ENCODE measurements around the gene UFD1. TPM values are rescaled to one million over a fixed set of nuclear protein-coding genes. Genes with fewer than 3 reads are reported as not detected.

UFD1 gene
- total and polyA plus RNA-seq, 7 experiments from 2014 or later, result 46.8 to 87.8 (median 71.8) TPM

GRCh38 chr22:19422440-19423301, 56.3 kb downstream of the UFD1 start:
- no peaks in the 10 kb centered on the region for H3K36me3 ChIP-seq (ENCODE audit: control insufficient read depth in 2 of 3, insufficient read depth in 3 of 3, low read length in 3 of 3)
- no peaks in the 10 kb centered on the region for H3K9me3 ChIP-seq (ENCODE audit: control insufficient read depth in 2 of 3, low read length in 3 of 3)
- intact Hi-C loops (cut with micrococcal nuclease), result no loop called here
- no peaks in the 10 kb centered on the region for H3K27me3 ChIP-seq (ENCODE audit: control insufficient read depth in 2 of 2, insufficient read depth in 2 of 2, low read length in 2 of 2)
- H3K36me3 Mint-ChIP-seq, result peaks cover 0 to 17% (median 0%) of the 10 kb centered on the region in 5 donors
- ATAC-seq (no peak), DNase-seq (no peak)
- no peaks in the 10 kb centered on the region for H3K27me3 Mint-ChIP-seq
- H3K27ac ChIP-seq (ENCODE audit: low read depth, low read length), result peak overlapping the region; percentile 27
- no peaks in the 10 kb centered on the region for H3K9me3 Mint-ChIP-seq
- ChIA-PET CTCF (interaction anchor here (0.7 to 0.9 kb wide), 2 partner anchors 29 to 1363 kb away, joined by 3 to 4 read pairs; no protein-coding TSS in a partner anchor), POLR2A (interaction anchor here (0.7 to 3.2 kb wide), 1 partner anchor 9 kb away, joined by 3 to 11 read pairs; the partner anchor contains the start of genes HIRA and MRPL40)
- peaks cover 53 to 93% (median 87%) of the 10 kb centered on the region in 7 donors for H3K4me1 Mint-ChIP-seq
- H3K4me3 Mint-ChIP-seq, result peak overlapping the region in 8 of 10 donors; percentile 1 to 56 (median 14)
- no peak overlapping the region for H3K4me3 ChIP-seq (ENCODE audit: low read length)
- H3K27ac Mint-ChIP-seq, result peak overlapping the region; percentile 16 to 93 (median 71)
- peaks cover 27 to 45% of the 10 kb centered on the region in 2 donors for H3K4me1 ChIP-seq (ENCODE audit: control insufficient read depth in 2 of 2, insufficient read depth in 2 of 2, low read length in 2 of 2)

GRCh38 chr22:19420321-19420720, 58.7 kb downstream of the UFD1 start:
- CTCF ChIA-PET, result no interaction called here
- peak overlapping the region; percentile 61 for H3K27ac ChIP-seq (ENCODE audit: low read depth, low read length)
- H3K4me1 Mint-ChIP-seq, result peaks cover 39 to 82% (median 74%) of the 10 kb centered on the region in 7 donors
- no peaks in the 10 kb centered on the region for H3K9me3 Mint-ChIP-seq
- peak overlapping the region; percentile 81 to 95 (median 91) for H3K27ac Mint-ChIP-seq
- H3K27me3 Mint-ChIP-seq, result no peaks in the 10 kb centered on the region
- no peaks in the 10 kb centered on the region for H3K27me3 ChIP-seq (ENCODE audit: control insufficient read depth in 2 of 2, insufficient read depth in 2 of 2, low read length in 2 of 2)
- H3K36me3 ChIP-seq (ENCODE audit: control insufficient read depth in 2 of 3, insufficient read depth in 3 of 3, low read length in 3 of 3), result no peaks in the 10 kb centered on the region
- no peak for DNase-seq
- H3K4me3 ChIP-seq (ENCODE audit: low read length), result no peak overlapping the region
- H3K4me1 ChIP-seq (ENCODE audit: control insufficient read depth in 2 of 2, insufficient read depth in 2 of 2, low read length in 2 of 2), result peaks cover 27 to 45% of the 10 kb centered on the region in 2 donors
- POLR2A ChIA-PET, result interaction anchor here (0.6 to 3.2 kb wide), 5 partner anchors 12 to 124 kb away, joined by 4 to 11 read pairs (median 4); partner anchors contain the start of genes CDC45, HIRA and MRPL40
- no peaks in the 10 kb centered on the region for H3K9me3 ChIP-seq (ENCODE audit: control insufficient read depth in 2 of 3, low read length in 3 of 3)
- no peak for ATAC-seq
- intact Hi-C loops (cut with micrococcal nuclease), result no loop called here
- H3K4me3 Mint-ChIP-seq, result peak overlapping the region in 8 of 10 donors; percentile 1 to 60 (median 48)
- H3K36me3 Mint-ChIP-seq, result peaks cover 0 to 8% (median 0%) of the 10 kb centered on the region in 5 donors

- Histone ChIP-seq H3K4me3 (ENCODE audit: low read length) (no peak overlapping the region), H3K9me3 (ENCODE audit: control insufficient read depth in 2 of 3, low read length in 3 of 3) (no peaks in the 10 kb centered on the region), H3K27me3 (ENCODE audit: control insufficient read depth in 2 of 2, insufficient read depth in 2 of 2, low read length in 2 of 2) (no peaks in the 10 kb centered on the region), H3K4me1 (ENCODE audit: control insufficient read depth in 2 of 2, insufficient read depth in 2 of 2, low read length in 2 of 2) (peaks cover 27 to 40% of the 10 kb centered on the region in 2 donors), H3K27ac (ENCODE audit: low read depth, low read length) (peak overlapping the region; percentile 61), H3K36me3 (ENCODE audit: control insufficient read depth in 2 of 3, insufficient read depth in 3 of 3, low read length in 3 of 3) (no peaks in the 10 kb centered on the region)
- peak overlapping the region in 9 of 10 donors; percentile 8 to 65 (median 46) for H3K4me3 Mint-ChIP-seq
- DNase-seq, result peak in 8 of 9 donors; percentile 28 to 65 (median 44)
- POLR2A ChIA-PET, result interaction anchor here (1.0 to 3.2 kb wide), 2 partner anchors 12 to 25 kb away, joined by 4 to 11 read pairs; partner anchors contain the start of genes HIRA and MRPL40
- H3K27ac Mint-ChIP-seq, result peak overlapping the region; percentile 81 to 95 (median 91)
- CTCF ChIA-PET, result no interaction called here
- intact Hi-C loops (cut with micrococcal nuclease), result loop anchor here in 1 of 2 donors (1.0 kb wide), 1 partner anchor 11 kb away; no protein-coding TSS in a partner anchor
- peaks cover 39 to 80% (median 71%) of the 10 kb centered on the region in 7 donors for H3K4me1 Mint-ChIP-seq
- H3K27me3 Mint-ChIP-seq, result no peaks in the 10 kb centered on the region
- peaks cover 0 to 8% (median 0%) of the 10 kb centered on the region in 5 donors for H3K36me3 Mint-ChIP-seq
- H3K9me3 Mint-ChIP-seq, result no peaks in the 10 kb centered on the region
- ATAC-seq, result peak; percentile 91
These were observed 59.4 kb downstream of the UFD1 start for GRCh38 chr22:19419464-19420178.

- H3K4me3 Mint-ChIP-seq, result peak overlapping the region; percentile 7 to 65 (median 48)
- H3K36me3 ChIP-seq (ENCODE audit: control insufficient read depth in 2 of 3, insufficient read depth in 3 of 3, low read length in 3 of 3), result no peaks in the 10 kb centered on the region
- H3K27ac ChIP-seq (ENCODE audit: low read depth, low read length), result peak overlapping the region; percentile 61
- no peak overlapping the region for H3K4me3 ChIP-seq (ENCODE audit: low read length)
- intact Hi-C loops (cut with micrococcal nuclease), result loop anchor here in 1 of 2 donors (1.0 kb wide), 1 partner anchor 11 kb away; no protein-coding TSS in a partner anchor
- no peak for DNase-seq
- H3K27ac Mint-ChIP-seq, result peak overlapping the region; percentile 81 to 95 (median 91)
- peak; percentile 53 for ATAC-seq
- no peaks in the 10 kb centered on the region for H3K9me3 Mint-ChIP-seq
- POLR2A ChIA-PET, result no interaction called here
- CTCF ChIA-PET, result no interaction called here
- H3K4me1 Mint-ChIP-seq, result peaks cover 39 to 78% (median 67%) of the 10 kb centered on the region in 7 donors
- H3K4me1 ChIP-seq (ENCODE audit: control insufficient read depth in 2 of 2, insufficient read depth in 2 of 2, low read length in 2 of 2), result peaks cover 27 to 40% of the 10 kb centered on the region in 2 donors
- H3K9me3 ChIP-seq (ENCODE audit: control insufficient read depth in 2 of 3, low read length in 3 of 3), result no peaks in the 10 kb centered on the region
- no peaks in the 10 kb centered on the region for H3K27me3 ChIP-seq (ENCODE audit: control insufficient read depth in 2 of 2, insufficient read depth in 2 of 2, low read length in 2 of 2)
- peaks cover 0 to 9% (median 0%) of the 10 kb centered on the region in 5 donors for H3K36me3 Mint-ChIP-seq
- H3K27me3 Mint-ChIP-seq, result no peaks in the 10 kb centered on the region
These were observed 59.9 kb downstream of the UFD1 start for GRCh38 chr22:19419086-19419463.

- no peak overlapping the region for H3K27ac ChIP-seq (ENCODE audit: low read depth, low read length)
- Mint-ChIP-seq H3K9me3 (no peaks in the 10 kb centered on the region), H3K36me3 (peaks cover 0 to 25% (median 12%) of the 10 kb centered on the region in 5 donors), H3K27ac (peak overlapping the region in 3 of 9 donors; percentile 39 to 66 (median 58)), H3K4me1 (peaks cover 6 to 40% (median 32%) of the 10 kb centered on the region in 7 donors), H3K4me3 (no peak overlapping the region), H3K27me3 (no peaks in the 10 kb centered on the region)
- no peak for ATAC-seq
- CTCF ChIA-PET, result no interaction called here
- H3K9me3 ChIP-seq (ENCODE audit: control insufficient read depth in 2 of 3, low read length in 3 of 3), result no peaks in the 10 kb centered on the region
- H3K4me1 ChIP-seq (ENCODE audit: control insufficient read depth in 2 of 2, insufficient read depth in 2 of 2, low read length in 2 of 2), result no peaks in the 10 kb centered on the region
- H3K4me3 ChIP-seq (ENCODE audit: low read length), result no peak overlapping the region
- peaks cover 3 to 31% (median 10%) of the 10 kb centered on the region in 3 experiments for H3K36me3 ChIP-seq (ENCODE audit: control insufficient read depth in 2 of 3, insufficient read depth in 3 of 3, low read length in 3 of 3)
- no peaks in the 10 kb centered on the region for H3K27me3 ChIP-seq (ENCODE audit: control insufficient read depth in 2 of 2, insufficient read depth in 2 of 2, low read length in 2 of 2)
- POLR2A ChIA-PET, result interaction anchor here (0.6 to 0.8 kb wide), 2 partner anchors 15 to 76 kb away, joined by 3 read pairs; no protein-coding TSS in a partner anchor
- no peak for DNase-seq
- intact Hi-C loops (cut with micrococcal nuclease), result no loop called here
These were observed 66.1 kb downstream of the UFD1 start for GRCh38 chr22:19412923-19413322.

- intact Hi-C loops (cut with micrococcal nuclease), result no loop called here
- Histone ChIP-seq H3K9me3 (ENCODE audit: control insufficient read depth in 2 of 3, low read length in 3 of 3) (no peaks in the 10 kb centered on the region), H3K4me1 (ENCODE audit: control insufficient read depth in 2 of 2, insufficient read depth in 2 of 2, low read length in 2 of 2) (no peaks in the 10 kb centered on the region), H3K4me3 (ENCODE audit: low read length) (no peak overlapping the region), H3K27me3 (ENCODE audit: control insufficient read depth in 2 of 2, insufficient read depth in 2 of 2, low read length in 2 of 2) (no peaks in the 10 kb centered on the region), H3K36me3 (ENCODE audit: control insufficient read depth in 2 of 3, insufficient read depth in 3 of 3, low read length in 3 of 3) (peaks cover 3 to 35% (median 14%) of the 10 kb centered on the region in 3 experiments), H3K27ac (ENCODE audit: low read depth, low read length) (no peak overlapping the region)
- Mint-ChIP-seq H3K27ac (peak overlapping the region in 3 of 9 donors; percentile 39 to 66 (median 58)), H3K36me3 (peaks cover 0 to 29% (median 11%) of the 10 kb centered on the region in 5 donors), H3K9me3 (no peaks in the 10 kb centered on the region), H3K4me1 (peaks cover 6 to 37% (median 29%) of the 10 kb centered on the region in 7 donors), H3K27me3 (no peaks in the 10 kb centered on the region), H3K4me3 (no peak overlapping the region)
- CTCF ChIA-PET, result interaction anchor here (0.6 kb wide), 1 partner anchor 9 kb away, joined by 3 read pairs; no protein-coding TSS in a partner anchor
- POLR2A ChIA-PET, result interaction anchor here (0.6 to 0.8 kb wide), 2 partner anchors 15 to 76 kb away, joined by 3 read pairs; no protein-coding TSS in a partner anchor
- no peak for ATAC-seq
- DNase-seq, result no peak
These were observed 66.5 kb downstream of the UFD1 start for GRCh38 chr22:19412478-19412877.
